NCI-H2196 treated with DMSO at 0.1 percent for 48 hours (cell line): ENCODE results near the gene MOB2.

Source experiments
- DNase-seq: peaks from one replicate; lab custom pipeline; 2025; ENCODE audit not compliant: unreplicated experiment; lab: John Stamatoyannopoulos, UW

Gene MOB2

GRCh38 chr11:1487851-1488574, 1.4 kb upstream of the MOB2 start:
- DNase-seq, result no peak

- DNase-seq, result no peak
These were observed 692 bp upstream of the MOB2 start for GRCh38 chr11:1487091-1487850.

GRCh38 chr11:1485504-1485885, 1.1 kb downstream of the MOB2 start:
- no peak for DNase-seq

- no peak for DNase-seq
These were observed 1.7 kb downstream of the MOB2 start for GRCh38 chr11:1484695-1485503.

- no peak for DNase-seq
These were observed 2.4 kb downstream of the MOB2 start for GRCh38 chr11:1484061-1484671.

- DNase-seq, result no peak
These were observed 3.1 kb downstream of the MOB2 start for GRCh38 chr11:1483445-1483961.

GRCh38 chr11:1482581-1483444, 3.8 kb downstream of the MOB2 start:
- DNase-seq, result no peak

GRCh38 chr11:1481861-1482441, 4.6 kb downstream of the MOB2 start:
- DNase-seq, result no peak

- no peak for DNase-seq
These were observed 5.1 kb downstream of the MOB2 start for GRCh38 chr11:1481483-1481825.

GRCh38 chr11:1480555-1481482, 5.8 kb downstream of the MOB2 start:
- DNase-seq, result no peak

- no peak for DNase-seq
These were observed 6.4 kb downstream of the MOB2 start for GRCh38 chr11:1480191-1480554.

- no peak for DNase-seq
These were observed 6.9 kb downstream of the MOB2 start for GRCh38 chr11:1479678-1480118.

- DNase-seq, result no peak
These were observed 7.4 kb downstream of the MOB2 start for GRCh38 chr11:1479006-1479677.

GRCh38 chr11:1478544-1478943, 8.0 kb downstream of the MOB2 start:
- no peak for DNase-seq

- DNase-seq, result no peak
These were observed 8.6 kb downstream of the MOB2 start for GRCh38 chr11:1478011-1478410.

GRCh38 chr11:1476940-1477736, 9.4 kb downstream of the MOB2 start:
- no peak for DNase-seq

GRCh38 chr11:1475841-1476240, 10.7 kb downstream of the MOB2 start:
- no peak for DNase-seq
